ENCODE measurements around the gene HLA-DQA1. TPM values are rescaled to one million over a fixed set of nuclear protein-coding genes. Genes with fewer than 3 reads are reported as not detected.

Gene HLA-DQA1
- total RNA-seq, 1 experiment from 2014 or later = 0.86 TPM

GRCh38 chr6:32679492-32679891 is 42.3 kb downstream of the HLA-DQA1 start:
- BruUV-seq (replicated peaks) = no TSS peak
- H3K4me3 ChIP-seq (replicated peaks in 1 of 2; ENCODE audit: low read depth in 1 of 2, low read length in 2 of 2) = no peak overlapping the region
- no peaks in the 10 kb centered on the region for H3K9me2 ChIP-seq (ENCODE audit: insufficient read depth)
- H3K27ac ChIP-seq (ENCODE audit: low read depth, low read length) = no peak overlapping the region
- DNase-seq (ENCODE audit: low read depth, low spot score) = no peak
- no peak for TF ChIP-seq ELF1 (IDR thresholded peaks at IDR 0.05; ENCODE audit: borderline replicate concordance, low read depth)
- no peak for TF ChIP-seq EZH2 (IDR thresholded peaks at IDR 0.05)
- TF ChIP-seq JUND (IDR thresholded peaks at IDR 0.05) = no peak
- no peak for TF ChIP-seq YY1 (IDR thresholded peaks at IDR 0.05; ENCODE audit: extremely low read depth, insufficient replicate concordance, low read depth, low read length)
- TF ChIP-seq FOSL1 (IDR thresholded peaks at IDR 0.05; ENCODE audit: low read depth) = no peak
- no peak for TF ChIP-seq POLR2A (IDR thresholded peaks at IDR 0.05; ENCODE audit: borderline replicate concordance, extremely low read depth, insufficient read depth, insufficient read length)
- no peak for TF ChIP-seq SP1 (IDR thresholded peaks at IDR 0.05; ENCODE audit: low read depth)
- TF ChIP-seq, protein P1, sequence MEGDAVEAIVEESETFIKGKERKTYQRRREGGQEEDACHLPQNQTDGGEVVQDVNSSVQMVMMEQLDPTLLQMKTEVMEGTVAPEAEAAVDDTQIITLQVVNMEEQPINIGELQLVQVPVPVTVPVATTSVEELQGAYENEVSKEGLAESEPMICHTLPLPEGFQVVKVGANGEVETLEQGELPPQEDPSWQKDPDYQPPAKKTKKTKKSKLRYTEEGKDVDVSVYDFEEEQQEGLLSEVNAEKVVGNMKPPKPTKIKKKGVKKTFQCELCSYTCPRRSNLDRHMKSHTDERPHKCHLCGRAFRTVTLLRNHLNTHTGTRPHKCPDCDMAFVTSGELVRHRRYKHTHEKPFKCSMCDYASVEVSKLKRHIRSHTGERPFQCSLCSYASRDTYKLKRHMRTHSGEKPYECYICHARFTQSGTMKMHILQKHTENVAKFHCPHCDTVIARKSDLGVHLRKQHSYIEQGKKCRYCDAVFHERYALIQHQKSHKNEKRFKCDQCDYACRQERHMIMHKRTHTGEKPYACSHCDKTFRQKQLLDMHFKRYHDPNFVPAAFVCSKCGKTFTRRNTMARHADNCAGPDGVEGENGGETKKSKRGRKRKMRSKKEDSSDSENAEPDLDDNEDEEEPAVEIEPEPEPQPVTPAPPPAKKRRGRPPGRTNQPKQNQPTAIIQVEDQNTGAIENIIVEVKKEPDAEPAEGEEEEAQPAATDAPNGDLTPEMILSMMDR (IDR thresholded peaks at IDR 0.05 in 2 of 3, conservative IDR thresholded peaks at IDR 0.05 in 1 of 3; ENCODE audit: borderline replicate concordance in 1 of 3, insufficient read depth in 1 of 3, low read depth in 2 of 3, low read length in 2 of 3) = no peak
- TF ChIP-seq EGR1 (IDR thresholded peaks at IDR 0.05; ENCODE audit: low read depth) = no peak
- no peak for TF ChIP-seq CBX3 (IDR thresholded peaks at IDR 0.05; ENCODE audit: low read depth)
- TF ChIP-seq, protein P2, sequence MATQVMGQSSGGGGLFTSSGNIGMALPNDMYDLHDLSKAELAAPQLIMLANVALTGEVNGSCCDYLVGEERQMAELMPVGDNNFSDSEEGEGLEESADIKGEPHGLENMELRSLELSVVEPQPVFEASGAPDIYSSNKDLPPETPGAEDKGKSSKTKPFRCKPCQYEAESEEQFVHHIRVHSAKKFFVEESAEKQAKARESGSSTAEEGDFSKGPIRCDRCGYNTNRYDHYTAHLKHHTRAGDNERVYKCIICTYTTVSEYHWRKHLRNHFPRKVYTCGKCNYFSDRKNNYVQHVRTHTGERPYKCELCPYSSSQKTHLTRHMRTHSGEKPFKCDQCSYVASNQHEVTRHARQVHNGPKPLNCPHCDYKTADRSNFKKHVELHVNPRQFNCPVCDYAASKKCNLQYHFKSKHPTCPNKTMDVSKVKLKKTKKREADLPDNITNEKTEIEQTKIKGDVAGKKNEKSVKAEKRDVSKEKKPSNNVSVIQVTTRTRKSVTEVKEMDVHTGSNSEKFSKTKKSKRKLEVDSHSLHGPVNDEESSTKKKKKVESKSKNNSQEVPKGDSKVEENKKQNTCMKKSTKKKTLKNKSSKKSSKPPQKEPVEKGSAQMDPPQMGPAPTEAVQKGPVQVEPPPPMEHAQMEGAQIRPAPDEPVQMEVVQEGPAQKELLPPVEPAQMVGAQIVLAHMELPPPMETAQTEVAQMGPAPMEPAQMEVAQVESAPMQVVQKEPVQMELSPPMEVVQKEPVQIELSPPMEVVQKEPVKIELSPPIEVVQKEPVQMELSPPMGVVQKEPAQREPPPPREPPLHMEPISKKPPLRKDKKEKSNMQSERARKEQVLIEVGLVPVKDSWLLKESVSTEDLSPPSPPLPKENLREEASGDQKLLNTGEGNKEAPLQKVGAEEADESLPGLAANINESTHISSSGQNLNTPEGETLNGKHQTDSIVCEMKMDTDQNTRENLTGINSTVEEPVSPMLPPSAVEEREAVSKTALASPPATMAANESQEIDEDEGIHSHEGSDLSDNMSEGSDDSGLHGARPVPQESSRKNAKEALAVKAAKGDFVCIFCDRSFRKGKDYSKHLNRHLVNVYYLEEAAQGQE (IDR thresholded peaks at IDR 0.05; ENCODE audit: low read depth) = no peak
- TF ChIP-seq CEBPB (IDR thresholded peaks at IDR 0.05; ENCODE audit: low read depth) = no peak
- TF ChIP-seq RAD21 (IDR thresholded peaks at IDR 0.05; ENCODE audit: low read depth) = no peak
- no peak for TF ChIP-seq SIN3A (IDR thresholded peaks at IDR 0.05; ENCODE audit: low read depth)
- TF ChIP-seq TCF7L2 (IDR thresholded peaks at IDR 0.05; ENCODE audit: borderline replicate concordance, extremely low read depth, insufficient read depth, insufficient read length) = no peak
- TF ChIP-seq, protein P3, sequence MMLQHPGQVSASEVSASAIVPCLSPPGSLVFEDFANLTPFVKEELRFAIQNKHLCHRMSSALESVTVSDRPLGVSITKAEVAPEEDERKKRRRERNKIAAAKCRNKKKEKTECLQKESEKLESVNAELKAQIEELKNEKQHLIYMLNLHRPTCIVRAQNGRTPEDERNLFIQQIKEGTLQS (IDR thresholded peaks at IDR 0.05) = no peak
- TF ChIP-seq EZH2phosphoT487 (IDR thresholded peaks at IDR 0.05; ENCODE audit: borderline replicate concordance) = no peak
- ChIA-PET CTCF (no interaction called here), POLR2A (no interaction called here), RAD21 (ENCODE audit: low non-redundant PET in 1 of 2, low total read pairs in 2 of 2, uncharacterized antibody in 2 of 2, unreplicated experiment in 2 of 2) (no interaction called here)
- H3K9me3 ChIP-seq (ENCODE audit: control insufficient read depth in 1 of 2, insufficient read depth in 1 of 2, low read depth in 1 of 2, low read length in 2 of 2) = no peaks in the 10 kb centered on the region
- H3K4me1 ChIP-seq (ENCODE audit: control insufficient read depth in 1 of 2, insufficient read depth in 2 of 2, low read length in 2 of 2) = no peaks in the 10 kb centered on the region
- no peaks in the 10 kb centered on the region for H3K27me3 ChIP-seq (ENCODE audit: insufficient read depth, low read length)
- H2AFZ ChIP-seq (ENCODE audit: low read depth, low read length, poor library complexity, severe bottlenecking) = no peak overlapping the region
- H3K36me3 ChIP-seq (ENCODE audit: control insufficient read depth in 1 of 2, insufficient read depth in 2 of 2, low read length in 2 of 2) = no peaks in the 10 kb centered on the region
- no peak for ATAC-seq
- no peak overlapping the region for H3K4me2 ChIP-seq (ENCODE audit: low read length)
- H4K20me1 ChIP-seq (ENCODE audit: insufficient read depth) = no peaks in the 10 kb centered on the region
- intact Hi-C loops (cut with micrococcal nuclease) = no loop called here
- H3K9ac ChIP-seq (ENCODE audit: low read length) = no peak overlapping the region
- no peaks in the 10 kb centered on the region for H3K79me2 ChIP-seq (ENCODE audit: insufficient read depth, low read length)
